Measurements from ENCODE around the gene SHLD1. TPM values are rescaled to one million over a fixed set of nuclear protein-coding genes. Genes with fewer than 3 reads are reported as not detected.

The SHLD1 gene
- total RNA-seq, 1 experiment from 2014 or later: 13.1 TPM

DNA sequence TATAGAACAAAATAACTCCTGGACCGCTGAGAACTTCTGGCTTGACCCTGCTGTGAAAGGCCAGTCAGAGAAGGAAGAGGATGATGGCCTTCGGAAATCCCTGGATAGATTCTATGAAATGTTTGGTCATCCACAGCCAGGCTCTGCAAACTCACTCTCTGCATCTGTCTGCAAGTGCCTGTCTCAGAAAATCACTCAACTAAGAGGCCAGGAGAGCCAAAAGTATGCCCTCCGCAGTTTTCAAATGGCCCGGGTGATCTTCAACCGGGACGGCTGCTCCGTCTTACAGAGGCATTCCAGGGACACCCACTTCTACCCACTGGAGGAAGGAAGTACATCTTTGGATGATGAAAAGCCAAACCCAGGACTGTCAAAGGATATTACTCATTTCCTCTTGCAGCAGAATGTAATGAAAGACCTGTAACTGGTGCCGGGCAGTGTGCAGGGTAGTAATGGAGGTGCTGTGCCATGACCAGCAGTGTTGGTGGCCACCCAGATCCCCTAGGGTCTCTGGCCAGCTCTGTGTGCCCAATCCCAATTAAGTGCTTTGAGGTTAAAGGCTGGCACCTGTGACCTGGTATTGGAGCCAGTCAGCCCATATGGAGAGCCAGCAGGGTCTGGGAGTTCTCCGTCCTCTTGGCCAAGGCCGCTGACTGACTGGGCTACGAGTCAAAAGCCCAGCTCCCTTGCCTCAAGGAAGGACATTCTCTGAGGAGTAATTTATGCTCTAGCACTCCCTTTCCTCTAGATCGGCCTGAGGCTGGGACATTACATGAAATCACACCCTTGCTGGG lies 113.0 kb downstream of the SHLD1 start:
- no peak overlapping the region for H3K9ac ChIP-seq (ENCODE audit: low read length)

DNA sequence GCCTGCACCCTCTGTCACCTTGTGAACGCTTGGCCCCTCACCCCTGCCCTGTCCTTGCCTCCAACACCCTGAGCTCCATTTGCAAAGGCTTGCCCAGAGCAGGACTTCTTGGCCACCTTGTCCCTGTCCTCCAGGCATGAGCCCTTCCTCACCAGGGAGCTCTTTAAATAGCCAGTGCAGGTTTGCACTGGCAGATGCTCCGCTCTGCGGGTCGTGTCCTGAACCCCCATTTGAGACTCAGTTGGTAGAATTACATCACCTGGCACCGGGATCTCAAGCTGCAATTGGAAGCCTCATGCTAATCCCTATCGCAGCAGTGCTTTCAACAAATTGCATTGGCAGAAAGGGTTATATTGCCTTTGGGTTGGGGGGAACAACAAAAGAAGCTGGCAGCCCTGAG lies 114.2 kb downstream of the SHLD1 start:
- no peaks in the 10 kb centered on the region for H3K9me3 ChIP-seq (ENCODE audit: low read length)
- no peak overlapping the region for H3K27ac ChIP-seq (ENCODE audit: low read length)

More for the DNA sequence above, 113.0 kb downstream of the SHLD1 start:
- H3K4me2 ChIP-seq (ENCODE audit: low read depth, low read length, poor library complexity, severe bottlenecking): no peak overlapping the region
- H3K9me2 ChIP-seq (replicated peaks; ENCODE audit: insufficient read depth, low read length): no peaks in the 10 kb centered on the region
- DNase-seq: no peak
- no peaks in the 10 kb centered on the region for H3K36me3 ChIP-seq (ENCODE audit: insufficient read depth, low read length)
- H3K79me2 ChIP-seq (ENCODE audit: low read length): no peaks in the 10 kb centered on the region
- H4K20me1 ChIP-seq (ENCODE audit: insufficient read depth, low read depth, low read length): no peaks in the 10 kb centered on the region
- no peaks in the 10 kb centered on the region for H3K27me3 ChIP-seq (ENCODE audit: low read length)
- no peak overlapping the region for H3K27ac ChIP-seq (ENCODE audit: low read length)
- H3K4me1 ChIP-seq (ENCODE audit: low read length): no peaks in the 10 kb centered on the region
- H3K4me3 ChIP-seq (ENCODE audit: low read length): no peak overlapping the region
- no peak overlapping the region for H2AFZ ChIP-seq (ENCODE audit: low read length)
- no peaks in the 10 kb centered on the region for H3K9me3 ChIP-seq (ENCODE audit: low read length)

DNA sequence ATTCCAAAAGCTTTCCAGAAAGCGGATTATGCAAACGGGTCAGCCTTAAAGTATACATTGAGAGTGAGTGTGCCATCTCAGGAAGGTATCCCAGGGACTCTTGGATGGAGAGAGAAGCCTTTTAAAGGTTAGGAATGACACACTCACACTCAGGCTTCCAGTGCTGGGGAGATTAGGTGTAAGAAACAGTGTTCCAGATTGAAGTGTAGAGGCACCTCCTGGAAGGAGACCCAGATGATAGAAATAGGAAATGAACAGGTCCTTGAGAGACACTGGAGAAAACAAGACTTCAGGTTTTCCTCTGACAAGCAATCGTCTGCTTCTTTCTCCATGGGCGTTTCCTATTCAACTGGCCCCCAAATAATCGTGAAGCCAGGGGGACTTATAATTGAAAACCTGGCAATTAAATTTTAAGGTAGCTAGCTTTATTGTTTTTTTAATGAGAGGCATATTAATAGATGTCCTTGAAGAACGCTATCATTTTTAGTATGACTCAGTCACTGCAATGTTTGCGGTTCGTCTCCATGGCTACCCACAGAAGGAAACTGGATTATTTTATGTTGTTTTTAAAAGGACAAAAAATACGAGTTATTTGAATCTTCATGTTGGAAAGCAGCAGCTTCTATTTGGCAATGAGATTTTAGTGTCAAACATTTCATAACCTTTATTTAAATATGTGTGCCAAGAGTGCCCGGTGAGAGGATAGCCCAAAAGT lies 114.8 kb downstream of the SHLD1 start:
- Histone ChIP-seq H3K9me3 (ENCODE audit: low read length) (no peaks in the 10 kb centered on the region), H3K79me2 (ENCODE audit: low read length) (no peaks in the 10 kb centered on the region), H3K9ac (ENCODE audit: low read length) (no peak overlapping the region), H3K9me2 (replicated peaks; ENCODE audit: insufficient read depth, low read length) (no peaks in the 10 kb centered on the region), H3K27me3 (ENCODE audit: low read length) (no peaks in the 10 kb centered on the region), H2AFZ (ENCODE audit: low read length) (no peak overlapping the region), H3K4me2 (ENCODE audit: low read depth, low read length, poor library complexity, severe bottlenecking) (no peak overlapping the region), H3K4me3 (ENCODE audit: low read length) (no peak overlapping the region), H3K27ac (ENCODE audit: low read length) (no peak overlapping the region), H3K36me3 (ENCODE audit: insufficient read depth, low read length) (no peaks in the 10 kb centered on the region), H3K4me1 (ENCODE audit: low read length) (no peaks in the 10 kb centered on the region), H4K20me1 (ENCODE audit: insufficient read depth, low read depth, low read length) (no peaks in the 10 kb centered on the region)
- no peak for DNase-seq

More for the DNA sequence above, 114.2 kb downstream of the SHLD1 start:
- no peak overlapping the region for H3K4me2 ChIP-seq (ENCODE audit: low read depth, low read length, poor library complexity, severe bottlenecking)
- no peak overlapping the region for H3K9ac ChIP-seq (ENCODE audit: low read length)
- no peak overlapping the region for H3K4me3 ChIP-seq (ENCODE audit: low read length)
- no peaks in the 10 kb centered on the region for H3K4me1 ChIP-seq (ENCODE audit: low read length)
- no peaks in the 10 kb centered on the region for H3K79me2 ChIP-seq (ENCODE audit: low read length)
- H3K36me3 ChIP-seq (ENCODE audit: insufficient read depth, low read length): no peaks in the 10 kb centered on the region
- no peak for DNase-seq
- no peaks in the 10 kb centered on the region for H4K20me1 ChIP-seq (ENCODE audit: insufficient read depth, low read depth, low read length)
- no peaks in the 10 kb centered on the region for H3K27me3 ChIP-seq (ENCODE audit: low read length)
- no peaks in the 10 kb centered on the region for H3K9me2 ChIP-seq (replicated peaks; ENCODE audit: insufficient read depth, low read length)
- no peak overlapping the region for H2AFZ ChIP-seq (ENCODE audit: low read length)

DNA sequence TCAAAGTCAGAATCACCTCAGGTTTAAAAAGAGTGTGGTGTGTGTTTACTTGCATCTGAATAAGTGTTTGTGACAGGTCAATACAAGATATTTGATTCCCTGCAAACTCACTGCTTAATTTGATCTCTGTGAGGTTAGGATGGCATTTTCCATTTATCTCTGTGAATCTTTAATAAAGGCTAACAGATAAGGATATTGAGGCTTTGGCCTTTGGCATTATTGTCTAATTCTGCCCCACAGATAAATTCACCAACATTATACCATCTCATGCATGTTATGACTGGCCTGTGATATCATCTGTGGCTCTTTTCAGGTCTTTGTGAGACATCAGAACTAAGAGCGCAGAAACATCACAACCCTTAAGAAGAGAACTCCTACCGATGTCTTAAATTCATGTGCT lies 115.4 kb downstream of the SHLD1 start:
- Histone ChIP-seq H3K4me2 (ENCODE audit: low read depth, low read length, poor library complexity, severe bottlenecking) (no peak overlapping the region), H3K9me3 (ENCODE audit: low read length) (no peaks in the 10 kb centered on the region), H2AFZ (ENCODE audit: low read length) (no peak overlapping the region), H3K36me3 (ENCODE audit: insufficient read depth, low read length) (no peaks in the 10 kb centered on the region), H3K9ac (ENCODE audit: low read length) (no peak overlapping the region), H3K4me1 (ENCODE audit: low read length) (no peaks in the 10 kb centered on the region), H3K9me2 (replicated peaks; ENCODE audit: insufficient read depth, low read length) (no peaks in the 10 kb centered on the region), H3K4me3 (ENCODE audit: low read length) (no peak overlapping the region), H4K20me1 (ENCODE audit: insufficient read depth, low read depth, low read length) (no peaks in the 10 kb centered on the region), H3K27me3 (ENCODE audit: low read length) (no peaks in the 10 kb centered on the region), H3K79me2 (ENCODE audit: low read length) (no peaks in the 10 kb centered on the region), H3K27ac (ENCODE audit: low read length) (no peak overlapping the region)
- DNase-seq: no peak

DNA sequence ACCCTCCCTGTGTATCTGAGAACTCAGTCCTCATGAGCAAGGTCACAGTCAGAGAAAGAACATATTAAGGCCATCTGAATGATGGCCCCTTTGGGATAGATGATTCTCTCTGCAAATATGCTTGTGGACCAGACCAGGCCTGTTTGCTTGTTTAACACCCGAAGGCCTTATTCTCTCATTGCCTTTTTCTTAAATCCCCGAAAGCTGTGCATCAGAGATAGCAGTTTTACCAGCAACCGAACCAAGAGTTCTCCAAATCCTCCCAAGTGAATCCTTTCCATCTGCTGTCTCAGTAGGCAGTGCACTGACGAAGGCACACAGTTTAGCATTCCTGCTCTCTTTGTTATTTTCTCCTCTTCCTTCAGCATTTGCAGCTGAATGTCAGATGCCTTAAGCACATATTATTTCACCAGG lies 120.4 kb downstream of the SHLD1 start:
- Histone ChIP-seq H3K27ac (ENCODE audit: low read length) (no peak overlapping the region), H2AFZ (ENCODE audit: low read length) (no peak overlapping the region), H3K79me2 (ENCODE audit: low read length) (no peaks in the 10 kb centered on the region), H3K4me2 (ENCODE audit: low read depth, low read length, poor library complexity, severe bottlenecking) (no peak overlapping the region), H3K9ac (ENCODE audit: low read length) (no peak overlapping the region), H3K9me3 (ENCODE audit: low read length) (no peaks in the 10 kb centered on the region), H3K4me1 (ENCODE audit: low read length) (no peaks in the 10 kb centered on the region), H3K36me3 (ENCODE audit: insufficient read depth, low read length) (no peaks in the 10 kb centered on the region), H3K27me3 (ENCODE audit: low read length) (no peaks in the 10 kb centered on the region), H4K20me1 (ENCODE audit: insufficient read depth, low read depth, low read length) (no peaks in the 10 kb centered on the region), H3K9me2 (replicated peaks; ENCODE audit: insufficient read depth, low read length) (no peaks in the 10 kb centered on the region), H3K4me3 (ENCODE audit: low read length) (no peak overlapping the region)
- DNase-seq: no peak

DNA sequence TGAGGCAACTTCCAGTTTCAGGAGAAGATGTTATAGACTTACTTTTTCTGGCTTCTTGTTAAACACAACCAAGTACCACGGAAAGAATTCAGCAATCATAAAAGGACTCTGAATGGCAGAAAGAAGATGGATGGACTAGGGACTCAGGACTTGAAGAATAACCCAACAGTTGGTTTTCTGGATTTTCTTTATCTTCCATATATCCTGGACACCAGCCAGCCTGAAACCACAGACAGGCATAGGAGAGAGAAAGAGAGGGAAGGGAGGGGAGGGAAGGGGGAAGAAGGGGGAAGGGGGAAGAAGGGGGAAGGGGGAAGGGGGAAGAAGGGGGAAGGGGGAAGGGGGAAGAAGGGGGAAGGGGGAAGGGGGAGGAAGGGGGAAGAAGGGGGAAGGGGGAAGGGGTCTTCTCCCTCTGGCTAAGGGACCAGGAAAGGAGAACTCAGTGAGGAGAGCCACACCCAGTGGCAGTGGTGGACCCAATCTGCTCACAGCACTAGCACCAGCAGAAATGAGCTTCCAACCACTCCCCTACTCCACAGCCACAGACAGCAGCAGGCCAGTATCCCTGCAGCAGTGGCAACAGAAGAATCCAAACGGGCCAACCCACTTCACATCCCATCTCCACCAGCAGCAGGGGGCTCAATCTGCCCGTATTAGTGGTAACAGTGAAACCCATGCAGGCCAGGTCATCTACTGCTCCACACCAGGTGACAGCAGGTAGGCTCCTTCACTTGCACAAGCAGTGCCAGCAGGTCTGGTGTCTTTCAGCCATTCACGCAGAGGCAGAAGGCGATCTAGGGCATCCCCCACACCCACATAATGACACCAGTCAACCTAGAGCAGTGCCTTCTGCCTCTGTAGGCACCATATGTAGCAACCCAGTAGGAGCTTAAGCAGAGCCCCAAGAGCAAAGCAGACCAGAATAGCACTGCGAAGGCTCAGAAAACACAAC lies 121.5 kb downstream of the SHLD1 start:
- Histone ChIP-seq H3K27ac (ENCODE audit: low read length) (no peak overlapping the region), H3K9me2 (replicated peaks; ENCODE audit: insufficient read depth, low read length) (no peaks in the 10 kb centered on the region), H4K20me1 (ENCODE audit: insufficient read depth, low read depth, low read length) (no peaks in the 10 kb centered on the region), H3K4me1 (ENCODE audit: low read length) (no peaks in the 10 kb centered on the region), H3K9me3 (ENCODE audit: low read length) (no peaks in the 10 kb centered on the region), H3K9ac (ENCODE audit: low read length) (no peak overlapping the region), H3K27me3 (ENCODE audit: low read length) (no peaks in the 10 kb centered on the region), H2AFZ (ENCODE audit: low read length) (no peak overlapping the region), H3K79me2 (ENCODE audit: low read length) (no peaks in the 10 kb centered on the region), H3K4me2 (ENCODE audit: low read depth, low read length, poor library complexity, severe bottlenecking) (no peak overlapping the region), H3K4me3 (ENCODE audit: low read length) (no peak overlapping the region), H3K36me3 (ENCODE audit: insufficient read depth, low read length) (no peaks in the 10 kb centered on the region)
- DNase-seq: no peak

DNA sequence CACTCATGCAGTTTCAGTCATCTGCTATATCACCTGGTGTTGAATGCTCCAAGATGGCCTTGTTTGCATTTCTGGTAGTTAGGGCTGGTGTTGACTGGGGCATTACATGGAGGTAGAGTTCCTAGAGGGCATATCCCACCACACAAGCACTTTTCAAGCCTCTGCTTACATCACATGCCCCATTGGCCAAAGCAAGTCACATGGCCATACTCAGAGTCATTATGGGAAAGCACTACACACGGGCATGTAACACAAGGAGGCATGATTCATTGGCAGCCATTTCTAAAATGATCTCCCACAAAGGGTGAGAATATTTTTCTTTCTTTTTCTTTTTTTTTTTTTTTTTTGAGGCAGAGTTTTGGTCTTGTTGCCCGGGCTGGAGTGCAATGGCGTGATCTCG lies 126.9 kb downstream of the SHLD1 start:
- H3K9me3 ChIP-seq (ENCODE audit: low read length): no peaks in the 10 kb centered on the region
- H3K36me3 ChIP-seq (ENCODE audit: insufficient read depth, low read length): no peaks in the 10 kb centered on the region
- H3K27me3 ChIP-seq (ENCODE audit: low read length): no peaks in the 10 kb centered on the region
- H4K20me1 ChIP-seq (ENCODE audit: insufficient read depth, low read depth, low read length): no peaks in the 10 kb centered on the region
- H3K9me2 ChIP-seq (replicated peaks; ENCODE audit: insufficient read depth, low read length): no peaks in the 10 kb centered on the region
- H3K27ac ChIP-seq (ENCODE audit: low read length): no peak overlapping the region
- no peak for DNase-seq
- H3K9ac ChIP-seq (ENCODE audit: low read length): no peak overlapping the region
- no peak overlapping the region for H2AFZ ChIP-seq (ENCODE audit: low read length)
- no peak overlapping the region for H3K4me2 ChIP-seq (ENCODE audit: low read depth, low read length, poor library complexity, severe bottlenecking)
- no peaks in the 10 kb centered on the region for H3K79me2 ChIP-seq (ENCODE audit: low read length)
- H3K4me3 ChIP-seq (ENCODE audit: low read length): no peak overlapping the region
- peaks cover 3% of the 10 kb centered on the region; the same call in 1 of the 2 replicates for H3K4me1 ChIP-seq (ENCODE audit: low read length)

DNA sequence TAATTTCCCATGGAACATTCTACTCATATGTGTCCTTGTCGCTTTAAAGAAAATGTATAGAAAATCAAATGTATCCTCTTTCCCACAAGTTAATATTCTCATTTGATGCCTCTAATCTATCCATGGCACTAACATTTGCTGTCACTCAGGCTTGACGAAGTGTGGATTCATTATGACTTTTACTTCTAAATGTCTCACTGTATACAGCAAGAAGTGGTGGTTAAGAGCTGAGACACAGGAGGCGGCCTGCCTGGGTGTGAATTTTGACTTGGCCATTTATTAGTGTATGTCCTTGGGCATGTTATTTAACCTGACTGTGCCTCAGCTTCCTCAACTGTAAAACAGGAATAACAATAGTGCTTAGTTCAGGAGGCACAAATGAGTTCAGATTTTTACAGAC lies 130.1 kb downstream of the SHLD1 start:
- Histone ChIP-seq H3K9ac (ENCODE audit: low read length) (no peak overlapping the region), H3K4me2 (ENCODE audit: low read depth, low read length, poor library complexity, severe bottlenecking) (no peak overlapping the region), H3K9me3 (ENCODE audit: low read length) (no peaks in the 10 kb centered on the region), H3K27me3 (ENCODE audit: low read length) (no peaks in the 10 kb centered on the region), H3K9me2 (replicated peaks; ENCODE audit: insufficient read depth, low read length) (no peaks in the 10 kb centered on the region), H3K4me1 (ENCODE audit: low read length) (peaks cover 4% of the 10 kb centered on the region; the same call in 1 of the 2 replicates), H2AFZ (ENCODE audit: low read length) (no peak overlapping the region), H4K20me1 (ENCODE audit: insufficient read depth, low read depth, low read length) (no peaks in the 10 kb centered on the region), H3K27ac (ENCODE audit: low read length) (no peak overlapping the region), H3K79me2 (ENCODE audit: low read length) (no peaks in the 10 kb centered on the region), H3K4me3 (ENCODE audit: low read length) (no peak overlapping the region), H3K36me3 (ENCODE audit: insufficient read depth, low read length) (no peaks in the 10 kb centered on the region)
- no peak for DNase-seq
